H1 (cell line): Measurements from ENCODE around the gene HOOK1. TPM values are rescaled to one million over a fixed set of nuclear protein-coding genes. Genes with fewer than 3 reads are reported as not detected.

Experiments used
- CHD2 ChIP-seq: IDR thresholded peaks from 2 replicates; pipeline ENCODE4 v1.6.1; 2012; ENCODE audit warnings: low read length, improper control_type of control experiment
- EZH2 ChIP-seq: fragments of 200-600 bp; sonication (generic); IDR thresholded peaks from 2 replicates; pipeline ENCODE4 v1.7.1; 2012; ENCODE audit warnings: low read depth, mild to moderate bottlenecking, moderate library complexity, low read length, inconsistent platforms; ENCODE audit not compliant: severe bottlenecking
- KDM5A ChIP-seq: fragments of 200-600 bp; IDR thresholded peaks from 2 replicates; pipeline ENCODE4 v1.7.1; 2012; ENCODE audit warnings: mild to moderate bottlenecking, low read length, inconsistent platforms, mixed read lengths
- POLR2A ChIP-seq, 2 experiments: IDR thresholded peaks; 1 replicate in 1 of 2; 2 replicates in 1 of 2; pipeline ENCODE4 v1.6.1; 2011; ENCODE audit warnings: low read depth in 2 of 2, low read length in 2 of 2, mild to moderate bottlenecking in 2 of 2; ENCODE audit errors: control extremely low read depth in 1 of 2
- POLR2AphosphoS5 ChIP-seq: IDR thresholded peaks from 2 replicates; pipeline ENCODE4 v1.6.1; 2011; ENCODE audit warnings: low read depth, low read length
- SAP30 ChIP-seq: fragments of 300-600 bp; sonication (generic); IDR thresholded peaks from 2 replicates; pipeline ENCODE4 v1.7.1; 2012; ENCODE audit warnings: low read length, moderate library complexity, mild to moderate bottlenecking, inconsistent platforms; ENCODE audit not compliant: insufficient read depth, insufficient replicate concordance
- SP4 ChIP-seq: IDR thresholded peaks from 2 replicates; pipeline ENCODE4 v1.6.1; 2012; ENCODE audit warnings: low read length, inconsistent platforms
- SUZ12 ChIP-seq: fragments of 200-600 bp; sonication (generic); IDR thresholded peaks from 2 replicates; pipeline ENCODE4 v1.6.1; 2012; ENCODE audit warnings: mild to moderate bottlenecking, inconsistent platforms, low read length, moderate library complexity, mixed read lengths
- TBP ChIP-seq: IDR thresholded peaks from 2 replicates; pipeline ENCODE4 v1.6.1; 2011; ENCODE audit warnings: low read depth, low read length, improper control_type of control experiment
- polyA plus RNA-seq, 7 experiments: library from polyadenylated mRNA; depleted of rRNA in 3 of 7; stranded (reverse) in 5 of 7; unstranded in 2 of 7; fragments of >200 nt in 5 of 7; fragments of 200-250 nt in 2 of 7; gene quantifications; 1 replicate in 5 of 7; 2 replicates in 1 of 7; 4 replicates in 1 of 7; pipeline versions ENCODE4 v1.2.1 to v1.2.3, GENCODE V29; 2011 to 2013; ENCODE audit warnings: missing spikeins in 2 of 7, mixed read lengths in 2 of 7
- total RNA-seq: library from RNA; stranded (reverse); fragmentation: NEBNext Ultra II Directional; extraction: Animal tissue kit (Norgen Biotek cat#: 25700); gene quantifications from 2 replicates; pipeline ENCODE4 v1.2.1, GENCODE V29; 2021
- TF ChIP-seq, protein P1 (sequence below): IDR thresholded peaks from 2 replicates; pipeline ENCODE4 v1.6.1; 2012; ENCODE audit warnings: inconsistent platforms

The HOOK1 gene
- total and polyA plus RNA-seq, 2 of the 8 experiments (the other 6 are each of a cell fraction or from before 2014, with no cell fraction given), result 5.6 to 34.5 TPM

DNA sequence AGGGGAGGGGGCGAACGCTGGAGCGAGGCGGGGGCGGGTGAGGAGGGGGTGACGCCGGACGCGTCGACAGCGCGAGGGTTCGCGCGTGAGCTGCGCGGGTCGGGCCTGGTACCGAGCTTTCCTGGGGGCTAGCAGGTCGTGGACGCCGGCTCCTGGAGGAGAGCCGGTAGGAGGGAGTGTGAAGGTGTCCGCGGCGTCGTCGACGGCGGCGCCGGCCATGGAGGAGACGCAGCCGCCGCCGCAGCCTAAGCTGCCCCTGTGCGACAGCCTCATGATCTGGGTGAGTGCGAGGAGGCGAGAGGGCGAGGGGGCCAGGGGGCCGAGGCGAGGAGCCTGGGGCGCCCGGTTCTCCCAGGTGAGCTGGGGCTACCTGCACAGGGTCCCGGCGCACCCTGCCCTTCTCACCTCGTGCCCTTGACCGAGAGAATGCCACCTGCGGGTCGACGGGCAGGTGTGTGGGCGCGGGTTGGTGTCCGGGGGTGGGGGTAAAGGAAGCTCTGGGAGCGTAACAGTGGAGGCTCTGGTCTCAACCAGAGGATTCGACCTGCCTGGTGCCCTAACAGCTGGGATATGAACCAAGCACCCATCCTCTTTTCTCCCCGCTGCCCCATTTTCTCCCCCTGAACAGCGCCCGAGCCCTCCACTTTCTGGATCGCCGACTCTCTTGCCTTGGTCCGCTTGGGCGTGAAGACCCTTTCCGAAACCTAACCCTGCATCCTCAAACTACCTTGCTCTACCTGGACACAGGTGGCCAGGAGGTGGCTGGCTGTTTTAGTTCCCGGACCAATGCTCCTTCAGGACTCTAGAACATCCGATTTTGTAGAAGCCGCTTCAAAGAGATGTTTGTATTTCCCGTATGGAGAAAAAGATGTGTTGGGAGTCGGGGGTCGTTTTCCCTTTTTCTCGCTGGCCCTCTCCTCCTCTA lies at the start of gene HOOK1 (continued):
- TF ChIP-seq KDM5A (no peak), POLR2A (IDR thresholded peaks at IDR 0.05; ENCODE audit: control extremely low read depth in 1 of 2, low read depth in 2 of 2, low read length in 2 of 2) (peak; percentile 49 to 62), TBP (no peak), SP4 (no peak), EZH2 (no peak), CHD2 (no peak), SUZ12 (no peak; the same call in 1 of the 2 replicates), SAP30 (no peak), POLR2AphosphoS5 (0 out of 2 replicates have a peak, but pooled peaks have one; percentile 58)
- TF ChIP-seq, protein P1, sequence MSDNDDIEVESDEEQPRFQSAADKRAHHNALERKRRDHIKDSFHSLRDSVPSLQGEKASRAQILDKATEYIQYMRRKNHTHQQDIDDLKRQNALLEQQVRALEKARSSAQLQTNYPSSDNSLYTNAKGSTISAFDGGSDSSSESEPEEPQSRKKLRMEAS, result peak; percentile 79
